A549 treated with AZD9567 at 1 μM for 4 hours (cell line): Measurements from ENCODE around the gene GRIP1. TPM values are rescaled to one million over a fixed set of nuclear protein-coding genes. Genes with fewer than 3 reads are reported as not detected.

Experiments used
- total RNA-seq: library from RNA; stranded (reverse); fragments of 200-300 nt; extraction: Qiagen RNA extraction; gene quantifications from 5 replicates; pipeline ENCODE4 v1.2.3, GENCODE V29; 2022; ENCODE audit not compliant: insufficient read depth

The GRIP1 gene
- 0.41 to 4.4 TPM (median 2.4 TPM) in 5 replicates for total RNA-seq

GRCh38 chr12:66678338-66679275 is at the start of gene GRIP1:
Gene GRIP1 (minus strand): TSS chr12:66679076. CDS start chr12:66678904, 172 bp downstream.

GRCh38 chr12:66301944-66302826 is 376.7 kb downstream of the GRIP1 start, which contains the start of gene HELB:
Gene HELB (plus strand): TSS chr12:66302493. CDS start chr12:66302604, 111 bp downstream.

